HepG2 (cell line): ENCODE results near the gene ART3. TPM values are rescaled to one million over a fixed set of nuclear protein-coding genes. Genes with fewer than 3 reads are reported as not detected.

ENCODE experiments used
- ATF1 ChIP-seq: IDR thresholded peaks from 2 replicates; pipeline ENCODE4 v1.6.1; 2016; ENCODE audit warnings: mild to moderate bottlenecking, control low read depth
- BRCA1 ChIP-seq: sonication (generic); formaldehyde crosslinking; IDR thresholded peaks from 2 replicates; pipeline ENCODE4 v1.4.0; 2020; ENCODE audit warnings: missing genetic modification reagents
- EEA1 ChIP-seq: sonication (generic); formaldehyde crosslinking; IDR thresholded peaks from 2 replicates; pipeline ENCODE4 v1.5.1; 2020; ENCODE audit warnings: mild to moderate bottlenecking, missing genetic modification reagents, borderline replicate concordance
- ETV5 ChIP-seq: IDR thresholded peaks from 2 replicates; pipeline ENCODE4 v1.6.1; 2018; ENCODE audit warnings: missing biosample characterization, missing genetic modification reagents, inconsistent platforms, borderline replicate concordance
- HNF4G ChIP-seq, 2 experiments: sonication (generic) in 1 of 2; formaldehyde crosslinking in 1 of 2; IDR thresholded peaks; 2 replicates each; pipeline versions ENCODE4 v1.4.0 to v1.6.1; 2011 to 2020; ENCODE audit warnings: borderline replicate concordance in 2 of 2, low read depth in 2 of 2, mild to moderate bottlenecking in 2 of 2, low read length in 1 of 2, missing genetic modification reagents in 1 of 2, moderate library complexity in 1 of 2
- NFKBIZ ChIP-seq: IDR thresholded peaks from 2 replicates; pipeline ENCODE4 v1.6.1; 2018; ENCODE audit warnings: missing genetic modification reagents, missing compliant biosample characterization
- PCBP1 ChIP-seq: fragments of 200-400 bp; formaldehyde crosslinking; IDR thresholded peaks from 2 replicates; pipeline ENCODE4 v1.6.1; 2017; ENCODE audit warnings: mild to moderate bottlenecking, low read depth, low read length, borderline replicate concordance
- SMARCC2 ChIP-seq: fragments of 450-650 bp; IDR thresholded peaks from 2 replicates; pipeline ENCODE4 v1.6.1; 2017; ENCODE audit warnings: antibody characterized with exemption, mild to moderate bottlenecking
- SNAI1 ChIP-seq: sonication (generic); formaldehyde crosslinking; IDR thresholded peaks from 2 replicates; pipeline ENCODE4 v1.5.0; 2020; ENCODE audit warnings: mild to moderate bottlenecking, missing genetic modification reagents, borderline replicate concordance
- STAG1 ChIP-seq: sonication (generic); formaldehyde crosslinking; IDR thresholded peaks from 2 replicates; pipeline ENCODE4 v1.4.0; 2020; ENCODE audit warnings: missing genetic modification reagents
- YEATS4 ChIP-seq: sonication (generic); formaldehyde crosslinking; IDR thresholded peaks from 2 replicates; pipeline ENCODE4 v1.4.0; 2020; ENCODE audit warnings: missing genetic modification reagents, borderline replicate concordance
- ZBTB38 ChIP-seq: sonication (generic); formaldehyde crosslinking; IDR thresholded peaks from 2 replicates; pipeline ENCODE4 v1.5.1; 2020; ENCODE audit warnings: mild to moderate bottlenecking, missing genetic modification reagents
- ZNF570 ChIP-seq: sonication (generic); formaldehyde crosslinking; IDR thresholded peaks from 2 replicates; pipeline ENCODE4 v1.4.0; 2020; ENCODE audit warnings: mild to moderate bottlenecking, missing genetic modification reagents, borderline replicate concordance
- ZNF619 ChIP-seq: sonication (generic); formaldehyde crosslinking; IDR thresholded peaks from 2 replicates; pipeline ENCODE4 v1.4.0; 2020; ENCODE audit warnings: mild to moderate bottlenecking, missing genetic modification reagents
- ZNF83 ChIP-seq: sonication (generic); formaldehyde crosslinking; IDR thresholded peaks from 2 replicates; pipeline ENCODE4 v1.4.0; 2020; ENCODE audit warnings: missing genetic modification reagents, mild to moderate bottlenecking, borderline replicate concordance
- polyA plus RNA-seq, 8 experiments: library from polyadenylated mRNA; depleted of rRNA in 3 of 8; stranded (reverse) in 7 of 8; unstranded in 1 of 8; fragments of >200 nt; fragmentation: Illumina TruSeq in 4 of 8; extraction: Trizol in 4 of 8; gene quantifications; 2 replicates each; pipeline versions ENCODE4 v1.2.1 to v1.2.3, GENCODE V29; 2011 to 2016; ENCODE audit warnings: low read depth in 4 of 8, missing spikeins in 1 of 8, mixed read lengths in 1 of 8; ENCODE audit not compliant: insufficient read depth in 1 of 8
- total RNA-seq, 5 experiments: library from RNA; depleted of rRNA; stranded (reverse); fragments of >200 nt; fragmentation: Illumina TruSeq; extraction: Trizol; gene quantifications; 2 replicates each; pipeline ENCODE4 v1.2.3, GENCODE V29; 2016; ENCODE audit warnings: low read depth in 1 of 5
- TF ChIP-seq, protein P1 (sequence below): sonication (generic); formaldehyde crosslinking; conservative IDR thresholded peaks from 2 replicates; pipeline ENCODE4 v1.4.0; 2020; ENCODE audit warnings: missing genetic modification reagents
- TF ChIP-seq, protein P2 (sequence below): sonication (generic); formaldehyde crosslinking; IDR thresholded peaks from 2 replicates; pipeline ENCODE4 v1.5.0; 2020; ENCODE audit warnings: mild to moderate bottlenecking, missing genetic modification reagents
- TF ChIP-seq, protein P3 (sequence below): sonication (generic); formaldehyde crosslinking; IDR thresholded peaks from 2 replicates; pipeline ENCODE4 v1.4.0; 2020; ENCODE audit warnings: missing genetic modification reagents, mild to moderate bottlenecking, borderline replicate concordance
- TF ChIP-seq, protein P4 (sequence below): IDR thresholded peaks from 2 replicates; pipeline ENCODE4 v1.6.1; 2012; ENCODE audit warnings: low read length, improper control_type of control experiment

The ART3 gene
- total and polyA plus RNA-seq, 2 of the 13 experiments (the other 11 are each of a cell fraction or from before 2014, with no cell fraction given), result not detected

- TF ChIP-seq ZNF570 (CRISPR knock-in tag), result no peak
- TF ChIP-seq, protein P1, sequence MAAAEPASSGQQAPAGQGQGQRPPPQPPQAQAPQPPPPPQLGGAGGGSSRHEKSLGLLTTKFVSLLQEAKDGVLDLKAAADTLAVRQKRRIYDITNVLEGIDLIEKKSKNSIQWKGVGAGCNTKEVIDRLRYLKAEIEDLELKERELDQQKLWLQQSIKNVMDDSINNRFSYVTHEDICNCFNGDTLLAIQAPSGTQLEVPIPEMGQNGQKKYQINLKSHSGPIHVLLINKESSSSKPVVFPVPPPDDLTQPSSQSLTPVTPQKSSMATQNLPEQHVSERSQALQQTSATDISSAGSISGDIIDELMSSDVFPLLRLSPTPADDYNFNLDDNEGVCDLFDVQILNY (CRISPR knock-in tag), result no peak
- TF ChIP-seq BRCA1 (CRISPR knock-in tag), result peak; percentile 88; the same call in 1 of the 2 replicates
- peak; percentile 63; the same call in 1 of the 2 replicates for TF ChIP-seq ZNF83
- peak; percentile 28; the same call in 1 of the 2 replicates for TF ChIP-seq PCBP1
- TF ChIP-seq ZBTB38 (CRISPR knock-in tag), result no peak; the same call in 1 of the 2 replicates
- TF ChIP-seq, protein P2, sequence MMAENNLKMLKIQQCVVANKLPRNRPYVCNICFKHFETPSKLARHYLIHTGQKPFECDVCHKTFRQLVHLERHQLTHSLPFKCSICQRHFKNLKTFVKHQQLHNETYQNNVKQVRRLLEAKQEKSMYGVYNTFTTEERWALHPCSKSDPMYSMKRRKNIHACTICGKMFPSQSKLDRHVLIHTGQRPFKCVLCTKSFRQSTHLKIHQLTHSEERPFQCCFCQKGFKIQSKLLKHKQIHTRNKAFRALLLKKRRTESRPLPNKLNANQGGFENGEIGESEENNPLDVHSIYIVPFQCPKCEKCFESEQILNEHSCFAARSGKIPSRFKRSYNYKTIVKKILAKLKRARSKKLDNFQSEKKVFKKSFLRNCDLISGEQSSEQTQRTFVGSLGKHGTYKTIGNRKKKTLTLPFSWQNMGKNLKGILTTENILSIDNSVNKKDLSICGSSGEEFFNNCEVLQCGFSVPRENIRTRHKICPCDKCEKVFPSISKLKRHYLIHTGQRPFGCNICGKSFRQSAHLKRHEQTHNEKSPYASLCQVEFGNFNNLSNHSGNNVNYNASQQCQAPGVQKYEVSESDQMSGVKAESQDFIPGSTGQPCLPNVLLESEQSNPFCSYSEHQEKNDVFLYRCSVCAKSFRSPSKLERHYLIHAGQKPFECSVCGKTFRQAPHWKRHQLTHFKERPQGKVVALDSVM, result peak; percentile 91
- TF ChIP-seq ZNF619 (CRISPR knock-in tag), result 0 out of 2 replicates have a peak, but pooled peaks have one; percentile 26
- no peak for TF ChIP-seq SMARCC2
- no peak for TF ChIP-seq SNAI1 (CRISPR knock-in tag)
- TF ChIP-seq STAG1 (CRISPR knock-in tag), result no peak
- TF ChIP-seq, protein P3, sequence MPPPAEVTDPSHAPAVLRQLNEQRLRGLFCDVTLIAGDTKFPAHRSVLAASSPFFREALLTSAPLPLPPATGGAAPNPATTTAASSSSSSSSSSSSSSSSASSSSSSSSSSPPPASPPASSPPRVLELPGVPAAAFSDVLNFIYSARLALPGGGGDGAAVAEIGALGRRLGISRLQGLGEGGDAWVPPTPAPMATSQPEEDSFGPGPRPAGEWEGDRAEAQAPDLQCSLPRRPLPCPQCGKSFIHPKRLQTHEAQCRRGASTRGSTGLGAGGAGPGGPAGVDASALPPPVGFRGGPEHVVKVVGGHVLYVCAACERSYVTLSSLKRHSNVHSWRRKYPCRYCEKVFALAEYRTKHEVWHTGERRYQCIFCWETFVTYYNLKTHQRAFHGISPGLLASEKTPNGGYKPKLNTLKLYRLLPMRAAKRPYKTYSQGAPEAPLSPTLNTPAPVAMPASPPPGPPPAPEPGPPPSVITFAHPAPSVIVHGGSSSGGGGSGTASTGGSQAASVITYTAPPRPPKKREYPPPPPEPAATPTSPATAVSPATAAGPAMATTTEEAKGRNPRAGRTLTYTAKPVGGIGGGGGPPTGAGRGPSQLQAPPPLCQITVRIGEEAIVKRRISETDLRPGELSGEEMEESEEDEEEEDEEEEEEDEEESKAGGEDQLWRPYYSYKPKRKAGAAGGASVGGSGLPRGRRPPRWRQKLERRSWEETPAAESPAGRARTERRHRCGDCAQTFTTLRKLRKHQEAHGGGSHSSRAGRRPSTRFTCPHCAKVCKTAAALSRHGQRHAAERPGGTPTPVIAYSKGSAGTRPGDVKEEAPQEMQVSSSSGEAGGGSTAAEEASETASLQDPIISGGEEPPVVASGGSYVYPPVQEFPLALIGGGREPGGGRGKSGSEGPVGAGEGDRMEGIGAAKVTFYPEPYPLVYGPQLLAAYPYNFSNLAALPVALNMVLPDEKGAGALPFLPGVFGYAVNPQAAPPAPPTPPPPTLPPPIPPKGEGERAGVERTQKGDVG, result peak; percentile 19; the same call in 1 of the 2 replicates
- TF ChIP-seq EEA1 (CRISPR knock-in tag), result peak; percentile 22; the same call in 1 of the 2 replicates
- peak; percentile 85 for TF ChIP-seq ATF1 (CRISPR knock-in tag)
- TF ChIP-seq, protein P4, sequence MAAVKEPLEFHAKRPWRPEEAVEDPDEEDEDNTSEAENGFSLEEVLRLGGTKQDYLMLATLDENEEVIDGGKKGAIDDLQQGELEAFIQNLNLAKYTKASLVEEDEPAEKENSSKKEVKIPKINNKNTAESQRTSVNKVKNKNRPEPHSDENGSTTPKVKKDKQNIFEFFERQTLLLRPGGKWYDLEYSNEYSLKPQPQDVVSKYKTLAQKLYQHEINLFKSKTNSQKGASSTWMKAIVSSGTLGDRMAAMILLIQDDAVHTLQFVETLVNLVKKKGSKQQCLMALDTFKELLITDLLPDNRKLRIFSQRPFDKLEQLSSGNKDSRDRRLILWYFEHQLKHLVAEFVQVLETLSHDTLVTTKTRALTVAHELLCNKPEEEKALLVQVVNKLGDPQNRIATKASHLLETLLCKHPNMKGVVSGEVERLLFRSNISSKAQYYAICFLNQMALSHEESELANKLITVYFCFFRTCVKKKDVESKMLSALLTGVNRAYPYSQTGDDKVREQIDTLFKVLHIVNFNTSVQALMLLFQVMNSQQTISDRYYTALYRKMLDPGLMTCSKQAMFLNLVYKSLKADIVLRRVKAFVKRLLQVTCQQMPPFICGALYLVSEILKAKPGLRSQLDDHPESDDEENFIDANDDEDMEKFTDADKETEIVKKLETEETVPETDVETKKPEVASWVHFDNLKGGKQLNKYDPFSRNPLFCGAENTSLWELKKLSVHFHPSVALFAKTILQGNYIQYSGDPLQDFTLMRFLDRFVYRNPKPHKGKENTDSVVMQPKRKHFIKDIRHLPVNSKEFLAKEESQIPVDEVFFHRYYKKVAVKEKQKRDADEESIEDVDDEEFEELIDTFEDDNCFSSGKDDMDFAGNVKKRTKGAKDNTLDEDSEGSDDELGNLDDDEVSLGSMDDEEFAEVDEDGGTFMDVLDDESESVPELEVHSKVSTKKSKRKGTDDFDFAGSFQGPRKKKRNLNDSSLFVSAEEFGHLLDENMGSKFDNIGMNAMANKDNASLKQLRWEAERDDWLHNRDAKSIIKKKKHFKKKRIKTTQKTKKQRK, result no peak
- TF ChIP-seq YEATS4, result peak; percentile 89; the same call in 1 of the 2 replicates
- TF ChIP-seq NFKBIZ, result peak; percentile 75
- peak; percentile 92 for TF ChIP-seq ETV5 (CRISPR knock-in tag)
- no peak for TF ChIP-seq HNF4G (IDR thresholded peaks at IDR 0.05; ENCODE audit: borderline replicate concordance, low read depth, low read length)
- TF ChIP-seq HNF4G (CRISPR knock-in tag; IDR thresholded peaks at IDR 0.05; ENCODE audit: borderline replicate concordance, low read depth), result no peak; the same call in 1 of the 2 replicates
Measured at GRCh38 chr4:76148142-76148865, 73.8 kb downstream of the ART3 start, which contains the start of gene NUP54 (continued).
